ENCODE results near the gene ASCC3.
"Not testable (repeated sequence)": the region's sequence is repeated elsewhere in the genome, so short reads cannot be mapped to it uniquely, and the experiment has no call there.

The ASCC3 gene

GRCh38 chr6:100712997-100713396 is 168.1 kb downstream of the ASCC3 start:
- no peak for DNase-seq

GRCh38 chr6:100706491-100706890 is 174.6 kb downstream of the ASCC3 start:
- DNase-seq, result no peak

GRCh38 chr6:100704961-100705360 is 176.2 kb downstream of the ASCC3 start:
- DNase-seq, result no peak

GRCh38 chr6:100701728-100702127 is 179.4 kb downstream of the ASCC3 start:
- no peak for DNase-seq

GRCh38 chr6:100700009-100700408 is 181.1 kb downstream of the ASCC3 start:
- no peak for DNase-seq

GRCh38 chr6:100695445-100695844 is 185.7 kb downstream of the ASCC3 start:
- DNase-seq, result no peak

GRCh38 chr6:100693249-100693927 is 187.7 kb downstream of the ASCC3 start:
- DNase-seq, result no peak

- no peak for DNase-seq
Observed at GRCh38 chr6:100691972-100692371, 189.2 kb downstream of the ASCC3 start.

- no peak for DNase-seq
Observed at GRCh38 chr6:100686216-100686615, 194.9 kb downstream of the ASCC3 start.

GRCh38 chr6:100685747-100686146 is 195.4 kb downstream of the ASCC3 start:
- DNase-seq, result no peak

- no peak for DNase-seq
Observed at GRCh38 chr6:100680163-100680562, 201.0 kb downstream of the ASCC3 start.

GRCh38 chr6:100678027-100678426 is 203.1 kb downstream of the ASCC3 start:
- no peak for DNase-seq

GRCh38 chr6:100677240-100677639 is 203.9 kb downstream of the ASCC3 start:
- DNase-seq, result no peak

- DNase-seq, result no peak
Observed at GRCh38 chr6:100673641-100674040, 207.5 kb downstream of the ASCC3 start.

- DNase-seq, result no peak
Observed at GRCh38 chr6:100671740-100672139, 209.4 kb downstream of the ASCC3 start.

- no peak for DNase-seq
Observed at GRCh38 chr6:100670056-100670455, 211.1 kb downstream of the ASCC3 start.

GRCh38 chr6:100665041-100665380 is 216.1 kb downstream of the ASCC3 start:
- no peak for DNase-seq

- peak in 1 of 2 donors; percentile 1 for DNase-seq
Observed at GRCh38 chr6:100664274-100665040, 216.7 kb downstream of the ASCC3 start.

- DNase-seq, result no peak
Observed at GRCh38 chr6:100663219-100663863, 217.8 kb downstream of the ASCC3 start.

- no peak for DNase-seq
Observed at GRCh38 chr6:100662264-100662663, 218.9 kb downstream of the ASCC3 start.

- DNase-seq, result no peak
Observed at GRCh38 chr6:100658486-100658885, 222.6 kb downstream of the ASCC3 start.

- no peak for DNase-seq
Observed at GRCh38 chr6:100657678-100658330, 223.3 kb downstream of the ASCC3 start.

- DNase-seq, result not testable (repeated sequence)
Observed at GRCh38 chr6:100641147-100641546, 240.0 kb downstream of the ASCC3 start.
